ENCODE data around the gene POLN. TPM values are rescaled to one million over a fixed set of nuclear protein-coding genes. Genes with fewer than 3 reads are reported as not detected.

POLN gene
- total and polyA plus RNA-seq, 8 donors = 2.7 to 5.7 (median 3.9) TPM

GRCh38 chr4:2257361-2258081, 15.6 kb upstream of the POLN start:
- TF ChIP-seq CTCF (IDR thresholded peaks at IDR 0.05) = no peak
- Histone ChIP-seq H3K9me3 (no peaks in the 10 kb centered on the region), H3K4me3 (no peak overlapping the region), H3K36me3 (peaks cover 0 to 43% of the 10 kb centered on the region in 2 donors), H3K27me3 (no peaks in the 10 kb centered on the region), H3K4me1 (peaks cover 44 to 67% of the 10 kb centered on the region in 2 donors), H3K27ac (peak overlapping the region; percentile 73 to 79)
- no peak for ATAC-seq
- intact Hi-C loops (cut with DNase I) = no loop called here
- DNase-seq = peak in 2 of 4 donors; percentile 24 to 61

GRCh38 chr4:2256781-2257191, 14.9 kb upstream of the POLN start:
- ATAC-seq = no peak
- Histone ChIP-seq H3K27ac (peak overlapping the region; percentile 73 to 79), H3K4me1 (peaks cover 44 to 66% of the 10 kb centered on the region in 2 donors), H3K4me3 (no peak overlapping the region), H3K27me3 (no peaks in the 10 kb centered on the region), H3K9me3 (no peaks in the 10 kb centered on the region), H3K36me3 (peaks cover 0 to 50% of the 10 kb centered on the region in 2 donors)
- intact Hi-C loops (cut with DNase I) = no loop called here
- no peak for TF ChIP-seq CTCF (IDR thresholded peaks at IDR 0.05)
- peak in 2 of 4 donors; percentile 33 to 72 for DNase-seq

GRCh38 chr4:2256156-2256731, 14.3 kb upstream of the POLN start:
- Histone ChIP-seq H3K27me3 (no peaks in the 10 kb centered on the region), H3K4me1 (peaks cover 44 to 66% of the 10 kb centered on the region in 2 donors), H3K27ac (peak overlapping the region; percentile 73 to 79), H3K36me3 (peaks cover 0 to 56% of the 10 kb centered on the region in 2 donors), H3K9me3 (no peaks in the 10 kb centered on the region), H3K4me3 (no peak overlapping the region)
- TF ChIP-seq CTCF (IDR thresholded peaks at IDR 0.05) = no peak
- DNase-seq = peak in 1 of 4 donors; percentile 75
- peak; percentile 37 for ATAC-seq
- intact Hi-C loops (cut with DNase I) = no loop called here

GRCh38 chr4:2255501-2256155, 13.7 kb upstream of the POLN start:
- Histone ChIP-seq H3K36me3 (peaks cover 0 to 62% of the 10 kb centered on the region in 2 donors), H3K9me3 (no peaks in the 10 kb centered on the region), H3K27me3 (no peaks in the 10 kb centered on the region), H3K4me1 (peaks cover 44 to 60% of the 10 kb centered on the region in 2 donors), H3K4me3 (no peak overlapping the region), H3K27ac (peak overlapping the region; percentile 73 to 79)
- TF ChIP-seq CTCF (IDR thresholded peaks at IDR 0.05) = no peak
- DNase-seq (peak in 3 of 4 donors; percentile 34 to 51 (median 45)), ATAC-seq (peak; percentile 10)
- intact Hi-C loops (cut with DNase I) = no loop called here

Measured in left lung (tissue), 10 donors.